Stimulated activated CD8-positive, alpha-beta memory T cell treated with anti-CD3 and anti-CD28 coated beads, Interleukin-12 subunit alpha, Interleukin-12 subunit beta, amount 100 ng/mL, for 4 hours (primary cell): ENCODE results near the gene CDKN2AIP.
"Not testable (repeated sequence)": the region's sequence is repeated elsewhere in the genome, so short reads cannot be mapped to it uniquely, and the experiment has no call there.

Experiments
- DNase-seq: peaks from one replicate; pipeline ENCODE4 v3.0.0-alpha.2; 2020; ENCODE audit warnings: low read depth

CDKN2AIP gene

GRCh38 chr4:183449193-183449882 is 4.9 kb downstream of the CDKN2AIP start:
- no peak for DNase-seq

GRCh38 chr4:183450108-183450507 is 5.7 kb downstream of the CDKN2AIP start:
- DNase-seq: no peak

- DNase-seq: no peak
Measured at GRCh38 chr4:183455431-183456195, 11.2 kb downstream of the CDKN2AIP start.

GRCh38 chr4:183458005-183458404 is 13.6 kb downstream of the CDKN2AIP start:
- no peak for DNase-seq

GRCh38 chr4:183463903-183464619 is 19.6 kb downstream of the CDKN2AIP start:
- not testable (repeated sequence) for DNase-seq

- not testable (repeated sequence) for DNase-seq
Measured at GRCh38 chr4:183465879-183466278, 21.4 kb downstream of the CDKN2AIP start.

GRCh38 chr4:183467246-183467645 is 22.8 kb downstream of the CDKN2AIP start:
- no peak for DNase-seq

- no peak for DNase-seq
Measured at GRCh38 chr4:183468210-183469095, 24.0 kb downstream of the CDKN2AIP start.

GRCh38 chr4:183469285-183469684 is 24.8 kb downstream of the CDKN2AIP start:
- DNase-seq: no peak

GRCh38 chr4:183469936-183470335 is 25.5 kb downstream of the CDKN2AIP start:
- no peak for DNase-seq

GRCh38 chr4:183470821-183471220 is 26.4 kb downstream of the CDKN2AIP start:
- no peak for DNase-seq

- DNase-seq: peak; percentile 48
Measured at GRCh38 chr4:183471946-183472708, 27.7 kb downstream of the CDKN2AIP start.

- DNase-seq: no peak
Measured at GRCh38 chr4:183478123-183478522, 33.7 kb downstream of the CDKN2AIP start.

- no peak for DNase-seq
Measured at GRCh38 chr4:183478926-183479325, 34.5 kb downstream of the CDKN2AIP start.

- not testable (repeated sequence) for DNase-seq
Measured at GRCh38 chr4:183482515-183483095, 38.2 kb downstream of the CDKN2AIP start.

- no peak for DNase-seq
Measured at GRCh38 chr4:183483997-183484396, 39.6 kb downstream of the CDKN2AIP start.

GRCh38 chr4:183485411-183486160 is 41.1 kb downstream of the CDKN2AIP start:
- DNase-seq: no peak

GRCh38 chr4:183492791-183493222 is 48.4 kb downstream of the CDKN2AIP start:
- DNase-seq: no peak

GRCh38 chr4:183493246-183493645 is 48.8 kb downstream of the CDKN2AIP start:
- DNase-seq: no peak

GRCh38 chr4:183495184-183495583 is 50.7 kb downstream of the CDKN2AIP start:
- DNase-seq: no peak
